MCF 10A (cell line): Measurements from ENCODE around the gene MECP2. TPM values are rescaled to one million over a fixed set of nuclear protein-coding genes. Genes with fewer than 3 reads are reported as not detected.

ENCODE experiments used
- BruUV-seq: library from RNA; stranded (reverse); fragments of 400-500 nt; replicated peaks from 2 replicates; lab custom pipeline; 2021; lab: Mats Ljungman, UMichigan
- CTCF ChIA-PET: fragments of 300-600 bp; sonication (Branson Sonifier 250); formaldehyde crosslinking; extraction: SDS; loops from one replicate; lab custom pipeline; 2021; ENCODE audit warnings: antibody characterized with exemption, inconsistent platforms; lab: Yijun Ruan, JAX
- POLR2A ChIA-PET: fragments of 300-600, 350-650 bp; sonication (Branson Sonifier 250); formaldehyde crosslinking; extraction: SDS; loops from one replicate; lab custom pipeline; 2020; ENCODE audit warnings: antibody characterized with exemption, inconsistent platforms; lab: Yijun Ruan, JAX
- DNase-seq: peaks from one replicate; pipeline ENCODE4 v3.0.0-alpha.2; 2018; ENCODE audit not compliant: unreplicated experiment
- H3K27ac Mint-ChIP-seq: one replicate; pipeline ENCODE4 v1.8.0; 2022; ENCODE audit warnings: mild to moderate bottlenecking, low read depth, mixed read lengths; ENCODE audit not compliant: unreplicated experiment
- H3K27me3 Mint-ChIP-seq: one replicate; pipeline ENCODE4 v1.8.0; 2022; ENCODE audit warnings: mixed read lengths; ENCODE audit not compliant: insufficient read depth, unreplicated experiment
- H3K36me3 Mint-ChIP-seq: one replicate; pipeline ENCODE4 v1.8.0; 2022; ENCODE audit warnings: mild to moderate bottlenecking, moderate library complexity, mixed read lengths; ENCODE audit not compliant: insufficient read depth, unreplicated experiment
- H3K4me1 Mint-ChIP-seq: one replicate; pipeline ENCODE4 v1.8.0; 2022; ENCODE audit warnings: mixed read lengths; ENCODE audit not compliant: insufficient read depth, unreplicated experiment
- H3K4me3 Mint-ChIP-seq: one replicate; pipeline ENCODE4 v1.8.0; 2022; ENCODE audit warnings: mild to moderate bottlenecking, moderate library complexity, mixed read lengths; ENCODE audit not compliant: unreplicated experiment
- H3K9me3 Mint-ChIP-seq: one replicate; pipeline ENCODE4 v1.8.0; 2022; ENCODE audit warnings: mixed read lengths; ENCODE audit not compliant: unreplicated experiment
- intact Hi-C: fragments of 100-400 bp; cut with micrococcal nuclease; formaldehyde crosslinking; loops from 2 replicates; pipeline ENCODE4 v1.14.1; 2022
- total RNA-seq: library from RNA; stranded (reverse); gene quantifications from 2 replicates; pipeline ENCODE4 v1.2.3, GENCODE V29; 2022
- TF ChIP-seq, protein P1 (sequence below): fragments of 200-600 bp; IDR thresholded peaks from one replicate; pipeline ENCODE4 v1.8.0; 2022; ENCODE audit warnings: antibody characterized with exemption, mild to moderate bottlenecking; ENCODE audit not compliant: unreplicated experiment

Gene MECP2
- total RNA-seq, 1 experiment from 2014 or later = 46.9 TPM

DNA sequence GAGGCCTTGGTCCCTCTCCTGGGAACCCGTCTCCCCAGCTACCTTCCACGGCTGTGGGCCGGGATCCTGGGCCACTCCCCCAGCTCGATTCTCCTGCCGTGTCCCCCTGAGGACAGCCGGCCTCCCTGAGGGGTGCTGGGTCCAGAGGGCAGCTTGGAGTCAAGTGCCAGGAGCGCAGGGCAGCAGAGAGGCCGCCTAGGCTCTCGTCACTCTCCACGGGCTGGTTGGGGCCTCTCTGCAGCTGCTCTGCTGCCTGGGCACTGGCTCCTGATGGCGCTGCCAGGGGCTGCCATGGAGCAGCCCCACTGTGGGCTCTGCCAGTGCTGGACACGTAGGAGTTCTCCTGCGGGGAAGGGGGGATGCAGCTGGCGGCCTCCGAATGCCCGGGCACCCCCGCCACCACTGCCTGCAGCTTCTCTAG lies 84.5 kb downstream of the MECP2 start:
- Mint-ChIP-seq H3K4me3 (no peak overlapping the region), H3K27me3 (peaks cover 20% of the 10 kb centered on the region), H3K36me3 (peaks cover 54% of the 10 kb centered on the region), H3K9me3 (no peaks in the 10 kb centered on the region), H3K27ac (no peak overlapping the region), H3K4me1 (peaks cover 9% of the 10 kb centered on the region)
- no TSS peak for BruUV-seq
- CTCF ChIA-PET = interaction anchor here (0.6 to 4.0 kb wide), 29 partner anchors 7 to 1092 kb away, joined by 3 to 35 read pairs (median 4); partner anchors contain the start of gene HCFC1
- DNase-seq = no peak
- POLR2A ChIA-PET = interaction anchor here (0.7 to 0.9 kb wide), 2 partner anchors 399 to 477 kb away, joined by 4 read pairs; no protein-coding TSS in a partner anchor
- TF ChIP-seq, protein P1, sequence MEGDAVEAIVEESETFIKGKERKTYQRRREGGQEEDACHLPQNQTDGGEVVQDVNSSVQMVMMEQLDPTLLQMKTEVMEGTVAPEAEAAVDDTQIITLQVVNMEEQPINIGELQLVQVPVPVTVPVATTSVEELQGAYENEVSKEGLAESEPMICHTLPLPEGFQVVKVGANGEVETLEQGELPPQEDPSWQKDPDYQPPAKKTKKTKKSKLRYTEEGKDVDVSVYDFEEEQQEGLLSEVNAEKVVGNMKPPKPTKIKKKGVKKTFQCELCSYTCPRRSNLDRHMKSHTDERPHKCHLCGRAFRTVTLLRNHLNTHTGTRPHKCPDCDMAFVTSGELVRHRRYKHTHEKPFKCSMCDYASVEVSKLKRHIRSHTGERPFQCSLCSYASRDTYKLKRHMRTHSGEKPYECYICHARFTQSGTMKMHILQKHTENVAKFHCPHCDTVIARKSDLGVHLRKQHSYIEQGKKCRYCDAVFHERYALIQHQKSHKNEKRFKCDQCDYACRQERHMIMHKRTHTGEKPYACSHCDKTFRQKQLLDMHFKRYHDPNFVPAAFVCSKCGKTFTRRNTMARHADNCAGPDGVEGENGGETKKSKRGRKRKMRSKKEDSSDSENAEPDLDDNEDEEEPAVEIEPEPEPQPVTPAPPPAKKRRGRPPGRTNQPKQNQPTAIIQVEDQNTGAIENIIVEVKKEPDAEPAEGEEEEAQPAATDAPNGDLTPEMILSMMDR = no peak
- intact Hi-C loops = loop anchor here (2.0 kb wide), 1 partner anchor 38 kb away; no protein-coding TSS in a partner anchor

DNA sequence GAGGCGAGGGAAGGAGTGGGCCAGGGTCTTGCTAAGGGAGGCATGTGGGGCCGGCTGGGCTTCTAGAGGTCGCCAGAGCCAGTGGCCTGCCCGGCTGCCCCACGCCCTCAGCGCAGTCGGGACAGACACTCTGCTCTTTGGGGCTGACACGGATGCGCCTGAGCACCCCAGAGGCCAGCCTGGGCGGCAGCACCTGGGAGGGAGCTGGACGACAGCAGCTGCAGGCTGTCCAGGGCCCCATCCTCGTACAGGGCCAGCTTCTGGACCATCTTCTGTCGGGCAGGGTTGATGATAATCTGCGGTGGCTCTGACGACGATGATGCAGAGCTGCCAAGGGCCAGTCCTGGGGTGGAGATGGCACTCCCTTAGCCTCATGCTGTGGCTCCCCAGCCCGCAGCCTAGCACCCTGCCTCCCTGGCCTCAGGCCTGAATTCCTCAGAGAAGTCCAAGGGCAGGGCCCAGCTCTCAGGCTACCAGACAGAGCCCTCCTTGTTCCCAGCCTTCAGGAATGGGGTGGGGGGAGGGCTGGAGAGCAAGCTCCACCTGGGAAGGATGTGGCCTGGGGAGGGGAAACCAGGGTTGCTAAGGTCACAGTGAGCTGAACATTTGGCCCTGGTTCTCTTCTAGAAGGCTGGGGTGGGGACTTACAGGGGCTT lies 85.1 kb downstream of the MECP2 start:
- ChIA-PET CTCF (interaction anchor here (0.5 to 4.0 kb wide), 26 partner anchors 8 to 1191 kb away, joined by 3 to 35 read pairs (median 4); partner anchors contain the start of gene HCFC1), POLR2A (interaction anchor here (0.7 to 0.9 kb wide), 2 partner anchors 8 to 399 kb away, joined by 3 to 4 read pairs; no protein-coding TSS in a partner anchor)
- Mint-ChIP-seq H3K4me1 (peaks cover 14% of the 10 kb centered on the region), H3K9me3 (no peaks in the 10 kb centered on the region), H3K27ac (no peak overlapping the region), H3K4me3 (no peak overlapping the region), H3K27me3 (peaks cover 25% of the 10 kb centered on the region), H3K36me3 (peaks cover 59% of the 10 kb centered on the region)
- intact Hi-C loops = loop anchor here (2.0 kb wide), 1 partner anchor 38 kb away; no protein-coding TSS in a partner anchor
- TF ChIP-seq, protein P1 = no peak
- BruUV-seq = no TSS peak
- DNase-seq = no peak

DNA sequence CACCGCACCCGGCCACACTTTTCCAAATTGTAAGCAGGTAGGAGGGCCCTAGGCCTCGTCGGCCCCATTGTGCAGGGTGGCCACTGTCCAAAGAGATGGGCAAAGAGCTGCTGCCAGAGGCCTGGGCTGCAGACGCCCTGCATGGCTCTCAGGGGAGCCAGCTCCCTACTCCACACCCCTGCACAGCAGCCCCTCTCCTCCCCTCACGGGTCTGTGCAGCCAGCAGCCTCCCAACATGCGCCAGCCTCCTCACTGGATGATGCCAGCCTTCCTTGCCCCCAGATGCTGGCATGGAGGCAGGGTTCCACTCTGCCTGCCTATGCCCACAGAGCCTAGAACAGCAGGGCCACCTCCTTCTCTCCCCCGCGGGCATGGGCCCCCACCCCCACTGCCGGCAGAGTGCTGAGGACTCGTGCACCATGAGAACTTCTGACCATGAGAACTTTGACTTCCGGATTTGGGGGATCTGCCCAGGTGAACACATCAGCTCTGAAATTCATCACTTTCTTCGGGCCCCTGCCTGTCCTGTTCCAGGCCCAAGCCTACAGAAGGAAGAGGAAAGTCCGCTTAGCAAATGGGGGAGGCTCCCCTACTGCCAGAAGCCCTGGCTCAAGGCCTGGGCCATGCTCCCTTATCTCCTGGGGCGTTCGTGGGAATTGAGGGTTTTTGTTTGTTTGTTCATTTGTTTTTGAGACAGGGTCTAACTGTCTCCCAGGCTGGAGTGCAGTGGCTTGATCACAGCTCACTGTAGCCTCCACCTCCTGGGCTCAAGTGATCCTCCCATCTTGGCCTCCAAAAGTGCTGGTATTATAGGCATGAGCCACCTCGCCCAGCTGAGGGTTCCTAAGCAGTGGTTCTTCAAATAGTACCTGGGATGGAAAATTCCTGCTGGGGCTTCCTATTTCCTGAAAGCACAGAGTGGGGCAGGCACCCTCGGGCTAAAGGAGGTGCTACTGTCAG lies 85.9 kb downstream of the MECP2 start:
- Mint-ChIP-seq H3K9me3 (no peaks in the 10 kb centered on the region), H3K27me3 (peaks cover 34% of the 10 kb centered on the region), H3K27ac (no peak overlapping the region), H3K4me1 (peaks cover 15% of the 10 kb centered on the region), H3K36me3 (peaks cover 61% of the 10 kb centered on the region), H3K4me3 (no peak overlapping the region)
- ChIA-PET CTCF (interaction anchor here (0.5 to 4.0 kb wide), 8 partner anchors 10 to 1190 kb away, joined by 3 to 35 read pairs (median 4); partner anchors contain the start of gene HCFC1), POLR2A (interaction anchor here (0.7 kb wide), 1 partner anchor 9 kb away, joined by 3 read pairs; no protein-coding TSS in a partner anchor)
- TF ChIP-seq, protein P1 = no peak
- intact Hi-C loops = loop anchor here (2.0 kb wide), 1 partner anchor 39 kb away; no protein-coding TSS in a partner anchor
- no TSS peak for BruUV-seq
- DNase-seq = no peak
